Stomach (tissue), 4 donors: ENCODE results near the gene MYCN.

Source experiments
- CTCF ChIP-seq, 7 experiments: fragments of 450-650 bp in 4 of 7; fragments of 200-600 bp in 3 of 7; sonication (generic) in 3 of 7; IDR thresholded peaks; one replicate each; pipeline ENCODE4 v1.5.1; 2016 to 2019; ENCODE audit warnings: antibody characterized with exemption in 7 of 7, control low read depth in 2 of 7, mild to moderate bottlenecking in 1 of 7
- POLR2A ChIP-seq, 4 donors: fragments of 450-650 bp; IDR thresholded peaks; one replicate each; pipeline ENCODE4 v1.6.1; 2016; ENCODE audit warnings: antibody characterized with exemption in 4 of 4, control low read depth in 2 of 4, mild to moderate bottlenecking in 1 of 4, moderate library complexity in 1 of 4
- POLR2AphosphoS5 ChIP-seq, 3 donors: sonication (generic); formaldehyde crosslinking; IDR thresholded peaks; one replicate each; pipeline ENCODE4 v1.6.1; 2016; ENCODE audit warnings: antibody characterized with exemption in 3 of 3

- TF ChIP-seq CTCF (IDR thresholded peaks at IDR 0.05) (no peak), POLR2A (IDR thresholded peaks at IDR 0.05) (no peak), POLR2AphosphoS5 (IDR thresholded peaks at IDR 0.05) (no peak)
Observed at GRCh38 chr2:15976354-15976753, 36.0 kb downstream of the MYCN start.
